ENCODE results near the gene TELO2. TPM values are rescaled to one million over a fixed set of nuclear protein-coding genes. Genes with fewer than 3 reads are reported as not detected.

Gene TELO2
- polyA plus RNA-seq, 3 donors, result 7.3 to 58.1 (median 11.4) TPM

DNA sequence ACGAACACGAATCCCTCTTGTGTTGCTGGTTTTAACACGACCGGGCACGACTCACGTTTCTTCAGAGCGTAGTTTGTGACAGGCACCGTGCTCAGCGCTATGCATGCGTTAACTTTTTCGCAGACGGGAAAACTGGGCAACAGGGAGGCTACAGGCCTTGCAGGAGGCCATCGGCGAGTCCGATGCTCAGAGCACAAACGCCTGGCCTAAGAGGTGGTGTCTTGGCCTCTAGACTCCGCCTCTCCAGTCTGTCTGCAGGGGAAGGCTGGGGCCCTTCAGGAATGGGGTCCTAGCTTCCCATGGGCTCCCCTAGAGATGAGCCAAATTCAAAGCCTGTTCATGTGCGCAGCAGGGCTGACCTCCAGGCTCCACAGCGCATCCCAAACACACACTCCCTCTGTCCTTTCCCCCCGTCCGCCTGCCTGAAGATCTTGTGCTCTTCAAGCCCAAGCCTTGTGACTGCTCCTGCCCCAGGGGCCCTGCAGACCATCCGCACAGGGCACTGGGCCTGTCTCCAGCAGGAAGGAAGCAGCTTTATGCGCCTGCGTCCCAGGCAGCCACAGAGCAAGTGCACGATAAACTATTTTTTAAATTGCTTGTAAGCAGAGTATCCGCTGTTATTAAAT, 21.5 kb upstream of the TELO2 start:
- peaks cover 0 to 5% (median 0%) of the 10 kb centered on the region in 3 donors for H3K27me3 Mint-ChIP-seq (ENCODE audit: low read depth in 3 of 3)
- Histone ChIP-seq H3K9me3 (replicated peaks in 1 of 2; ENCODE audit: control insufficient read depth in 1 of 2, insufficient read depth in 1 of 2, low read length in 2 of 2) (no peaks in the 10 kb centered on the region), H3K27ac (ENCODE audit: low read depth in 1 of 2, low read length in 2 of 2) (peak overlapping the region; percentile 99), H2AFZ (ENCODE audit: insufficient read depth, low read depth, low read length, poor library complexity, severe bottlenecking) (no peak overlapping the region), H3K4me3 (replicated peaks in 1 of 3; ENCODE audit: low read depth in 2 of 3, low read length in 3 of 3) (peak overlapping the region in 2 of 3 experiments; percentile 41 to 81), H3K4me1 (ENCODE audit: control insufficient read depth in 1 of 2, insufficient read depth in 2 of 2, low read length in 2 of 2) (peaks cover 60 to 88% of the 10 kb centered on the region in 2 donors), H4K20me1 (ENCODE audit: insufficient read depth, low read length) (peaks cover 23% of the 10 kb centered on the region), H3K27me3 (ENCODE audit: control insufficient read depth in 2 of 2, insufficient read depth in 2 of 2, low read length in 2 of 2) (no peaks in the 10 kb centered on the region), H3K4me2 (replicated peaks; ENCODE audit: extremely low read depth, low read length, poor library complexity, severe bottlenecking) (peak overlapping the region; percentile 78), H3K36me3 (replicated peaks in 1 of 2; ENCODE audit: control insufficient read depth in 1 of 2, insufficient read depth in 2 of 2, low read length in 2 of 2) (no peaks in the 10 kb centered on the region), H3K9ac (ENCODE audit: insufficient read depth, low read length, poor library complexity, severe bottlenecking) (peak overlapping the region; percentile 82), H3K79me2 (ENCODE audit: insufficient read depth, low read length) (peaks cover 91% of the 10 kb centered on the region)
- H3K27ac Mint-ChIP-seq, result peak overlapping the region; percentile 95 to 99 (median 98)
- DNase-seq, result no peak
- peak overlapping the region; percentile 88 to 99 for H3K4me3 Mint-ChIP-seq
- TF ChIP-seq, protein P1, sequence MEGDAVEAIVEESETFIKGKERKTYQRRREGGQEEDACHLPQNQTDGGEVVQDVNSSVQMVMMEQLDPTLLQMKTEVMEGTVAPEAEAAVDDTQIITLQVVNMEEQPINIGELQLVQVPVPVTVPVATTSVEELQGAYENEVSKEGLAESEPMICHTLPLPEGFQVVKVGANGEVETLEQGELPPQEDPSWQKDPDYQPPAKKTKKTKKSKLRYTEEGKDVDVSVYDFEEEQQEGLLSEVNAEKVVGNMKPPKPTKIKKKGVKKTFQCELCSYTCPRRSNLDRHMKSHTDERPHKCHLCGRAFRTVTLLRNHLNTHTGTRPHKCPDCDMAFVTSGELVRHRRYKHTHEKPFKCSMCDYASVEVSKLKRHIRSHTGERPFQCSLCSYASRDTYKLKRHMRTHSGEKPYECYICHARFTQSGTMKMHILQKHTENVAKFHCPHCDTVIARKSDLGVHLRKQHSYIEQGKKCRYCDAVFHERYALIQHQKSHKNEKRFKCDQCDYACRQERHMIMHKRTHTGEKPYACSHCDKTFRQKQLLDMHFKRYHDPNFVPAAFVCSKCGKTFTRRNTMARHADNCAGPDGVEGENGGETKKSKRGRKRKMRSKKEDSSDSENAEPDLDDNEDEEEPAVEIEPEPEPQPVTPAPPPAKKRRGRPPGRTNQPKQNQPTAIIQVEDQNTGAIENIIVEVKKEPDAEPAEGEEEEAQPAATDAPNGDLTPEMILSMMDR (IDR thresholded peaks at IDR 0.05), result no peak
- intact Hi-C loops (cut with micrococcal nuclease), result loop anchor here (2.0 to 10.0 kb wide), 5 partner anchors 21 to 303 kb away; partner anchors contain the start of genes CRAMP1 (in 2 of the 2), IFT140 (in 2 of the 2), EME2 (in 1 of the 2) and MRPS34 (in 1 of the 2)
- peaks cover 69% of the 10 kb centered on the region for H3K4me1 Mint-ChIP-seq
- peaks cover 0 to 5% (median 3%) of the 10 kb centered on the region in 7 donors for H3K9me3 Mint-ChIP-seq
- H3K36me3 Mint-ChIP-seq, result peaks cover 5 to 23% of the 10 kb centered on the region in 2 donors
- 20% methylated on average over 25 of the region's 26 CpGs for WGBS (ENCODE audit: insufficient coverage)

DNA sequence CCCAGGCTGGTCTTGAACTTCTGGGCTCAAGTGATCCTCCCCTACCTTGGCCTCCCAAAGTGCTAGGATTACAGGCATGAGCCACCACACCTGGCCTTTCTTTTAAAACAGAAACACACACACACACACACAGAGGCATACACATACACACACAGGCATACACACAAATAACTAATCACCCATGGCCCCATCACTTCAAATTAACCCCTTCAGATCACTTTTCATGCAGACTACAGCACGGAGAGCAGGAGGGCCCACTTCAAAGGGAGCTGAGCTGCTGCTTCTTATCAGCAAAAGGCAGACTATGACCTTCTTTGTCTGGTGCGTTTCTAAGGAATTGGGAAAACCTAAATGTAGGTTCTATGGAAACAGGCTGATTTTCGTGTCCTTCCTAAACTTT, 20.2 kb upstream of the TELO2 start:
- Mint-ChIP-seq H3K27ac (peak overlapping the region in 6 of 7 donors; percentile 25 to 95 (median 82)), H3K36me3 (peaks cover 5 to 13% of the 10 kb centered on the region in 2 donors), H3K4me3 (peak overlapping the region; percentile 47 to 66), H3K27me3 (ENCODE audit: low read depth in 3 of 3) (peaks cover 0 to 5% (median 0%) of the 10 kb centered on the region in 3 donors), H3K4me1 (peaks cover 60% of the 10 kb centered on the region), H3K9me3 (peaks cover 0 to 5% (median 3%) of the 10 kb centered on the region in 7 donors)
- no peaks in the 10 kb centered on the region for H3K36me3 ChIP-seq (replicated peaks in 1 of 2; ENCODE audit: control insufficient read depth in 1 of 2, insufficient read depth in 2 of 2, low read length in 2 of 2)
- intact Hi-C loops (cut with micrococcal nuclease), result loop anchor here (1.0 to 10.0 kb wide), 5 partner anchors 53 to 302 kb away; partner anchors contain the start of genes CRAMP1 (in 2 of the 2), IFT140 (in 2 of the 2), EME2 (in 1 of the 2) and MRPS34 (in 1 of the 2)
- no peak overlapping the region for H2AFZ ChIP-seq (ENCODE audit: insufficient read depth, low read depth, low read length, poor library complexity, severe bottlenecking)
- H3K4me1 ChIP-seq (ENCODE audit: control insufficient read depth in 1 of 2, insufficient read depth in 2 of 2, low read length in 2 of 2), result peaks cover 60 to 79% of the 10 kb centered on the region in 2 donors
- peak overlapping the region in 1 of 3 experiments; percentile 81 for H3K4me3 ChIP-seq (replicated peaks in 1 of 3; ENCODE audit: low read depth in 2 of 3, low read length in 3 of 3)
- no peaks in the 10 kb centered on the region for H3K27me3 ChIP-seq (ENCODE audit: control insufficient read depth in 2 of 2, insufficient read depth in 2 of 2, low read length in 2 of 2)
- peak overlapping the region; percentile 99 for H3K27ac ChIP-seq (ENCODE audit: low read depth in 1 of 2, low read length in 2 of 2)
- peaks cover 78% of the 10 kb centered on the region for H3K79me2 ChIP-seq (ENCODE audit: insufficient read depth, low read length)
- peaks cover 10% of the 10 kb centered on the region for H4K20me1 ChIP-seq (ENCODE audit: insufficient read depth, low read length)
- H3K4me2 ChIP-seq (replicated peaks; ENCODE audit: extremely low read depth, low read length, poor library complexity, severe bottlenecking), result peak overlapping the region; percentile 78
- TF ChIP-seq, protein P1 (IDR thresholded peaks at IDR 0.05), result no peak
- WGBS (ENCODE audit: insufficient coverage), result no CpG with 5 or more reads among the region's 3 CpGs
- no peak overlapping the region for H3K9ac ChIP-seq (ENCODE audit: insufficient read depth, low read length, poor library complexity, severe bottlenecking)
- no peak for DNase-seq
- H3K9me3 ChIP-seq (replicated peaks in 1 of 2; ENCODE audit: control insufficient read depth in 1 of 2, insufficient read depth in 1 of 2, low read length in 2 of 2), result no peaks in the 10 kb centered on the region

Data from CD14-positive monocyte (primary cell).